GM12872 (cell line): ENCODE measurements around the gene COLEC12.

Experiments used
- TF ChIP-seq, protein P1 (sequence below): IDR thresholded peaks from 3 replicates; pipeline ENCODE4 v1.5.1; 2011; ENCODE audit warnings: low read depth, mild to moderate bottlenecking, low read length, moderate library complexity; ENCODE audit not compliant: insufficient read depth

The COLEC12 gene

DNA sequence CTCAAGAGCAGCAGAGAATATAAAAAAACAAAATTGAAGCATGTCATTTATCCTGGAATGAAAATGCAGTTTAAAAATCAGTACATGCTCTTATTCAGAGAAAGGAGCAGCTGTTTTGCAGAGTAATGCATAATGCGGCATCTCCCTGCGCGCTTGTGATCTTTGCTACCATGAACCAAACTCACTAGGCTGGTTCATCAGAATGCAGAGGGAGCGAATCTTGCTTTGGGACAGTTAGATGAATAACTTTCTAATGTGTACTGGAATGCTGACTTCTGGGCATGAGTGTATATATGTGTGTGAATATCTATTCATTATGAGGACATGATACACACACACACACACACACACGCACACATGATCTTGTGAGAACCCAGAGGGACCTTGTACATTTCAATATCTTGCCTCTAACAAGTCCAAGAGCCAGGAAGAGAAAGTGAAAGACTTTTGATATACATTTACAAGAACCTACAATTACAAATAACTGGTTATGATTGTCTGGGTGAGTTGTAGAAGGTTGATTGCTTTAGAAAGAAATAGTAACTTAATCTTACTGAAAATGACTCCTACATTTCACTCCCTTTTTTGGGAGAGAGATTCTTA is 178.5 kb downstream of the COLEC12 start:
- TF ChIP-seq, protein P1, sequence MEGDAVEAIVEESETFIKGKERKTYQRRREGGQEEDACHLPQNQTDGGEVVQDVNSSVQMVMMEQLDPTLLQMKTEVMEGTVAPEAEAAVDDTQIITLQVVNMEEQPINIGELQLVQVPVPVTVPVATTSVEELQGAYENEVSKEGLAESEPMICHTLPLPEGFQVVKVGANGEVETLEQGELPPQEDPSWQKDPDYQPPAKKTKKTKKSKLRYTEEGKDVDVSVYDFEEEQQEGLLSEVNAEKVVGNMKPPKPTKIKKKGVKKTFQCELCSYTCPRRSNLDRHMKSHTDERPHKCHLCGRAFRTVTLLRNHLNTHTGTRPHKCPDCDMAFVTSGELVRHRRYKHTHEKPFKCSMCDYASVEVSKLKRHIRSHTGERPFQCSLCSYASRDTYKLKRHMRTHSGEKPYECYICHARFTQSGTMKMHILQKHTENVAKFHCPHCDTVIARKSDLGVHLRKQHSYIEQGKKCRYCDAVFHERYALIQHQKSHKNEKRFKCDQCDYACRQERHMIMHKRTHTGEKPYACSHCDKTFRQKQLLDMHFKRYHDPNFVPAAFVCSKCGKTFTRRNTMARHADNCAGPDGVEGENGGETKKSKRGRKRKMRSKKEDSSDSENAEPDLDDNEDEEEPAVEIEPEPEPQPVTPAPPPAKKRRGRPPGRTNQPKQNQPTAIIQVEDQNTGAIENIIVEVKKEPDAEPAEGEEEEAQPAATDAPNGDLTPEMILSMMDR: no peak

DNA sequence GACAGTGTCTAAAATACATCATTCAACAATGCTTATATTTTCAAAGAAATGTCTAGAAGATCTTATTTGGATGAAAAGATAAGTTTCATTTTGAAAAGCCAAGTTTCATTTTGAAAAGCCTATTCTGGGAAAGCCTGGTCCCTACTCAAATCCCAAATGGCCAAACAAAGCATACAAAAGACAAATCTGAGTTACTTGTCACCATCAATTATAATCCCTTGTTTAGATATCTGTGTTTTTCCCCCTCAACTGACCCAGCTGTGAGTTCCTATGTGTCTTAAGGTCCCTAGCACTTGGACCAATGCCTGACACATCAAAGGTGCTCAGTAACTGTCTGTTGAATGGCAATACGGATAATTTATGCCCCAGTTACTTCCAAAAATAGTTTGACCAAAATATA is 180.3 kb downstream of the COLEC12 start:
- TF ChIP-seq, protein P1: no peak

DNA sequence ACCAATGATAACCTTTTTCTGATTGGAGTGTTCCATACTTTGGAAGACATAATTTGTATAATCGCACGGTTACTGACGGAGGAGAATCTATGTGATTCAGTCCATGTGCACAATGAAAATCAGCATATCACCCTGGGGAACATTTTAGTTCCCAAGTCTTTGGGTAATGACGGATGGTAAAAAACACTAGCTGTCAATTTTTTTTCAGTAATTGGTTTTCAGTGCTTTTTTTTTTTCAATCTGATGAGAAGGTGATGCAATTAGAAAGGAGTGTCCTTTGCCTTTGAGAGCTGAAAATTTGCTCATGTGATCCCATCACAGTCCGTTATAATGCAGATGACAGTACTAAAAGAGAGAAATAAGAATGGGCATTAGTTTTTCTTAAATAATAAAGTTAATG is 180.8 kb downstream of the COLEC12 start:
- TF ChIP-seq, protein P1: no peak

DNA sequence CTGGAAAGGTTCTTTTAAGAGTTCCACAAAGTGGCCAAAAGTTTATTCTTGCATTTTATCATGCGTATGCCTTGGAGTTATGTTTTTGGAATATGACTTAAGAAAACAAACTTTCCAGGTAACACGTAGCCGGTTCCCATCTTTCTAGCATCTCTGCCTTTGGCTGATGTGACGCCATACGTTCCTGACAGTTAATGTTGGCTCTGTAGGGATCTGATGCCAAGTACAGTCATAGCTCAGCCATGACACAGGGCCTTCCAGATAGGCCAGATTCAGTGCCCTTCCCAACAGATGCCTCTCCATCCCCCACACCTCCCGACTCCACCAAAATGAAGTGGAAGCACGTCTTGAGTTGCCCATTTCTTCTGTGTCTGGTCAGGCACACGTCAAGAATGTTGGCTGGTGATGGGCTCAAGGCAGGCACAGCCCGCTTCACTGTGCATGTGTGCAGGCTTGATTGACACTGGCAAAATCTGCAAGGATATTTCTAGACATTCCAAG is 181.7 kb downstream of the COLEC12 start:
- TF ChIP-seq, protein P1: no peak

DNA sequence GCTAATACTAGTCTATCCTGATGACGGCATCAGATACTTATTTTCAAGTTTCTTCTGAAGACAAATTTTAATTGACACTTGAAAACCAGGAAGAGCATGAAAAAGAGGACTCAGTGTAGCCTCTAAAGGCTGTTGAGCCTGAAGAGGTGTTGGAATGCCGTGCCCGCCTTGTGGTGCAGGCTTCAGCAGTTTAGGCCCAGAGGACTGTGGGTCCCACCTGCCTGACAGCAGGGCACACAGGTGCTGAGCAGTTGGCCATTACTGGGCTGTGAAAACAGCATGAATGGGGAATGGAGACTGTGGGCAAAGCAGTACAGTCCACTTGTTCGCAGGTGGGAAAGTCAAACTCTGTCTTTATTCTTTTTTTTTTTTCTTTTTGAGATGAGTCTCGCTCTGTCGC is 182.9 kb downstream of the COLEC12 start:
- TF ChIP-seq, protein P1: no peak

DNA sequence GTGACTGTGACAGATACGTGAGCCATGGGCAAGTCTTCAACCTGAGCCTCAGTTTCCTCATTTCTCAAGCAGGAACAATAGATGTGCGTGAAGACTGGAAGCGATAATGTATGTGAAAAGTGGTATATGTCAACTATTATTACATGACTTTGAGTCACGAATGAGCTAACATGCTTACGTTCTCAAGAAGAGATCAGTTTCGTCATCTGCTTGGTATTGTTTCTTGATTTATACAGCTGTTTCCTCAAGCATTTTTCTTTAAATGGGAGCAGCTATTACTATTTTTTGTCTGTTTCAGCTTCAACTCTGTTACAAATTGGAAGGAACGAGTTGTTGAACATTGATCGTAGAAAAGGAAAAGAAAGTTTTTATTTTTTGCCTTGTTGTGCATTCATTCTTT is 184.1 kb downstream of the COLEC12 start:
- TF ChIP-seq, protein P1: no peak

DNA sequence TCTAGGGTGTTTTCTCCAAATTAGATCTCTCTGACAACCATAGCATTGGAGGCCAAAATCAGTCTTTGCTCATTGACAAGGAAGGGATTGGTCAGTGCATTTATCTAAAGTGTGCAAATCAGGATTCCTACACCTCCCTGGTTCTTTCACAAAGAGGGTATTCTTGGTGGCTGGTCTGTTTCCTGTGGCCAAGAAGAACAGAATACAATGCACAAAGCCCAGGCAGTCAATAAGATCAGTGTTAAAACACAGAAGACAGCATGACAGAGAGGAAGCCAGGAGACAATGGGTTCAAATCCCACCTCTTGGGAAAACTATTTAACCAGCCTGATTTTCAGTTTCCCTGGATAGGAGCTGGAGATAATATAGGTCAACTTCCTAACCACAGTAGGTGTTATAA is 186.6 kb downstream of the COLEC12 start:
- TF ChIP-seq, protein P1: no peak
